Left hindlimb (tissue), 1 donor: ENCODE measurements around the gene ADAM10.
"Not testable (repeated sequence)": the region's sequence is repeated elsewhere in the genome, so short reads cannot be mapped to it uniquely, and the experiment has no call there.

Source experiments
- DNase-seq: peaks from one replicate; pipeline ENCODE4 v3.0.0-alpha.2; 2018

The ADAM10 gene, protein sequence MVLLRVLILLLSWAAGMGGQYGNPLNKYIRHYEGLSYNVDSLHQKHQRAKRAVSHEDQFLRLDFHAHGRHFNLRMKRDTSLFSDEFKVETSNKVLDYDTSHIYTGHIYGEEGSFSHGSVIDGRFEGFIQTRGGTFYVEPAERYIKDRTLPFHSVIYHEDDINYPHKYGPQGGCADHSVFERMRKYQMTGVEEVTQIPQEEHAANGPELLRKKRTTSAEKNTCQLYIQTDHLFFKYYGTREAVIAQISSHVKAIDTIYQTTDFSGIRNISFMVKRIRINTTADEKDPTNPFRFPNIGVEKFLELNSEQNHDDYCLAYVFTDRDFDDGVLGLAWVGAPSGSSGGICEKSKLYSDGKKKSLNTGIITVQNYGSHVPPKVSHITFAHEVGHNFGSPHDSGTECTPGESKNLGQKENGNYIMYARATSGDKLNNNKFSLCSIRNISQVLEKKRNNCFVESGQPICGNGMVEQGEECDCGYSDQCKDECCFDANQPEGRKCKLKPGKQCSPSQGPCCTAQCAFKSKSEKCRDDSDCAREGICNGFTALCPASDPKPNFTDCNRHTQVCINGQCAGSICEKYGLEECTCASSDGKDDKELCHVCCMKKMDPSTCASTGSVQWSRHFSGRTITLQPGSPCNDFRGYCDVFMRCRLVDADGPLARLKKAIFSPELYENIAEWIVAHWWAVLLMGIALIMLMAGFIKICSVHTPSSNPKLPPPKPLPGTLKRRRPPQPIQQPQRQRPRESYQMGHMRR

DNA sequence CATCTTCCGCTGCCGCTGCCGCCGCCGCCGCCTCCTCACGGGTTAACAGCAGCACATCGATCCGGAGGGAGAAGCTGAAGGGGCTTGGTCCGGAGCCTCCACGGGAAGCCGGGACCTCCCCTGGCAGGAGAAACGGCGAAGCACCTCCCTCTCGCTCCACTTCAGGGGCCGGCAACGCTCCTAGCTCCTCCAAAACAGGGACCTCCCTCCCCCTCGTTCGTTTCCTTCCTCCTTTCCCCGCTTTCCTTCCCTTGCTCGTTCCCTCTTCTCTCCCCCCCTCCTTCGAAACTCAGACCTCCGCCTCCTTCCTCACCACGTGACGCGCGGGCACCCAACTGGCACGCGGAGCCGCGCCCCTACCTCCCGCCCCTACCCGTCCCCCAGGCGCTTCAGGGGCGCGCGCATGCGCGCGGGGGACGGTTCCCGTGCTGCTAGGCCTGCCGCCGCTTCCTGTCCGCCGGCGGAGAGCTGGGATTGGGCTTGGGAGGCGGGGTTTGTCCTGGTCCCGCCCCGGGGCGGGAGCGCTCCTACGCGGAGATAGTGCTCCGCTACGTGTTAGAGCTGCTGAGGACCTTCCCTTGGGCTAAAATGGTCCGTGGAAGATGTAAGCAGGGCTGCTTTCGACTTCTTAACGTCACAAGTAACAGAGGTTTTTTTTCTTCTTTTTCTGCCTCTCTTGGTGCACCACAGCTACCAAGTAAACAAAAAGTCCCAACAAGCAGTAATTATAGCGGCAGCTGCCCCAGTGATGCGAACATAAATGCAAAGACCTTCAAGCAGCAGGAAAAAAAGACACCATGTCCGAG, at the start of gene ADAM10:
Gene ADAM10 (minus strand): TSS at position 176 of the 806 bp plus-strand sequence. CDS start 173 bp downstream, at position 3.
- peak; percentile 100 for DNase-seq

DNA sequence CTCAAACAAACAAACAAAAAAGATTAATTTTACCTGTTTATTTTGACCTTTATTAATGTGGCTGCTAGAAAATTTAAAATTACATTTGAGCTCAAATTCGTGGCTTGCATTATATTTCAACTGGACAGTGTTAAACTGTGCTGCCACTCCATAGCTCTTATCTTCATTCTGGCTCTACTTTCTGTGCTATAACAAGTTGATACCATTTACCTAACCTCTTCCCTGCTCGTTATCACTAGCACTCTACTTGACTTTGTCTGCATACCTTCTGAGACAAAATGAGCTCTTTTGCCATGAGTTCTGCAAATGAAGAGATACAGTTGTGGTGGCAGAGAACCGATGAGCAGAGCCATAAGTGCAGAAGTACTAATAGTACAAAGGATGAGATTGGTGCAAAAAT, 48.0 kb upstream of the ADAM10 start:
- DNase-seq = no peak

DNA sequence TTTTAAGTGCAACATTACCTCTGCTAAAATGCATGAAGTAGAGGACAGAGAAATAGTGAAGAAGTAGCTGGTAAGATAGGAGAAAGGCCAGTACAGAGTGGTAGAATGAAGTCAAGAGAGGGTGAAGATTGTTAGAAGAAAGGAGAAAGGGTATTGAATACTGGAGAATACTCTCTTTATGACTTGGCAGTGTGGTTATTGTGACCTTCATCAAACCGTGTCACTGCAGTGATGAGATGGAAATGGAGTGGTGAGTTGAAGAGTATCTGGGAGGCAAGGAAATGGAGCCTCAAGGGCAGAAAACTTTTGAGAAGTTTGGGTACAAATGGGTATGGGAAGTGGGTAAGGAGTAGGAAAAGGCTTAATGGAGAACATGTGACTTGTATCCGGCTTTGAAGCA, 46.3 kb upstream of the ADAM10 start:
- no peak for DNase-seq

DNA sequence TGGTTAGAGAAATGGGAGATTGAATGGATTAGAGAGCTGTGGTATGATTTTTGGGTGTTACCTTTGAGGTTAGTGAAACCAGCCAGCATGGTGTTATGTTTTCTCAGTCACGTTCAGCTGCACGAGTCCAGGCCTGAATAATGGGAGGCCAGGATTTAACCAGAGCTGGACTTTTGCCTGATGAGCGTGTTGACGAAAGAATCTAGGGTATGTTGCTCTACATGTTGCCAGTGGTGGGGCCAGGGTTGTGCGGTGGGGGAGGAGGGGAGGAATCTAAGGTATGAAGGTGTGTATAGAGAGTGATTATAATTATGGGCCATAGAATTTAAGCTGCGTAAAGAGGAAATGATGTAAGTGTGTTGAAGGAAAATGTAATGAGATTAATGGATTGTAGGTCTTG, 44.4 kb upstream of the ADAM10 start:
- DNase-seq = no peak

DNA sequence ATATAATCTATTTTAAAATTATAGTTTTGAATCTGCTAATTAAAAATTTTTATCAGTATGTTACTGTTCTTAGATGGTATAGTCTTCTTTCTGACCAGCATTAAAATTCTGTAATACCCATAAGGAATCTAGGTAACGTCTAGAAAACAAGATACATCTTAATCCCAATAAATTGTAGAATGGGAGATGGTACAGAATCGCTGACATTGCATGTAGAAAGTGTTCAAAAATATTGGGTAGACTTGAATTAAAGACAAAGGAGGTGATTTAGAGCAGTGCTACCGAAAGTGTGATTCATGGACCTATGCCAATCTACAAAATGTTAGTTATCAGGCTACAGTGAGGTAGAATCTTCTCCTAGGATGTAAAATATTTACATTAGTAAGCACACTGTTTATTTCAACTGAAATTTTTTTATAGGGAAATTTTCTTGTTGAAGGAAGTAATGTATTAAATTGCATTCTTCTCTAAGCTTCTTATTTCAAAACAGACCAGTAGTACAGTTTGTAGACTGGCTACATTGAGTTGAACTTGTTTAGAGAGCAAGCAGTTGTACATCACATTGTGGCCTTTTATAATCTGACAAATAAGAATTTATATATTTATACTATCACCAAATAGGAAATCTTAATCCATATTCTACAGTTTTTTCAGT, 38.7 kb upstream of the ADAM10 start:
- DNase-seq = no peak

DNA sequence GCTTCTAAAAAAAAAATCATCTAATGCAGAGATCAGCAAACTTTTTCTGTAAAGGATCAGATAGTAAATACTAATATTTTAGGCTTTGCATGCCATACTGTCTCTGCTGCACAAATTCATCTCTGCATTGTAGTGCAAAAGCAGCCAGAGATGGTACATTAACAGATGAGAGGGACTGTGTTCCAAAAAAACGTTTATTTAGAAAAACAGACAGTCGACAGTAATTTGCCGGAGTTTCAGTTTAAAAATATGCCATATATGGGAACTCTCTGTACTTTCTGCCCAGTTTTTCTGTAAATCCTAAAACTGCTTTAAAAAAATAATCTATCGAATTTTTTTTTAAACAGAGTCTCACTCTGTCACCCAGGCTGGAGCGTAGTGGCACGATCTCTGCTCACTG, 35.8 kb upstream of the ADAM10 start:
- DNase-seq = no peak

DNA sequence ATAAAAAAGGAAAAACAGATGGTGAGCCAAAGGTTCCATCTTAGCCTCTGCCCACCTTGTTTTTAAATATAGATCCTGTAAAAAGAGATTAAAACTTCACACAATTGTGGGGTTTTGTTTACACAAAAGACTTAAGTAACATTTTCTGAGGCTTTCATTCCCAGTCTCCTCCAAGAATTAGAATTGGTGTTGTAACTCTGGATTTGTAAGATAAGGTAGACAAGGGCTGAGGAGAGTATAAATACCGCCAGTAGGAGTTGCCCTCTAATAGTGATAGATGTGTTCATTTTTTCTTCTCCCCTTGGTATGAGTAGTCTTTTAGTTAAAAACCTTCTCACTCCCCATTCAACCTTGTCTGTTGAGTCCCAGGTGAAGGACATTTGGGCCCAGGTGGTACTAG, 30.0 kb upstream of the ADAM10 start:
- DNase-seq = no peak

DNA sequence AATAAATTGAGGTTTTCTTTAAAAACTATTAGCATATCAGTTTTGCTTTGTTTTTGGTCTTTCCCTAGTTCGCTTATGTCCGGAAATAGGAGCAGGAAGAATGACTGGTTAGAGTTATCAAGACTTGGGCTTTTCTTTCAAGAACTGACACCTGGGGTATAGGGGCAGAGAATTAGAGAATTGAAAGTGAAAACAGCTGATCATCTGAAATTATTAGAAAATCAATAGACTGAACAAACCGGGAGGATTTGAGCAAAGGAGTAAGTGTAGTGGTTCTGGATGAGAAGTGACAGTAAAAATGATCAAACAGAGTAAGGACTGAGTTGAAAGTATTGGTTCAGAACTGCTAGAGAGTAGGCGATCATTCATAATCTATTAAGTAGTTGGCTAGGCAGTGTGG, 27.6 kb upstream of the ADAM10 start:
- no peak for DNase-seq

DNA sequence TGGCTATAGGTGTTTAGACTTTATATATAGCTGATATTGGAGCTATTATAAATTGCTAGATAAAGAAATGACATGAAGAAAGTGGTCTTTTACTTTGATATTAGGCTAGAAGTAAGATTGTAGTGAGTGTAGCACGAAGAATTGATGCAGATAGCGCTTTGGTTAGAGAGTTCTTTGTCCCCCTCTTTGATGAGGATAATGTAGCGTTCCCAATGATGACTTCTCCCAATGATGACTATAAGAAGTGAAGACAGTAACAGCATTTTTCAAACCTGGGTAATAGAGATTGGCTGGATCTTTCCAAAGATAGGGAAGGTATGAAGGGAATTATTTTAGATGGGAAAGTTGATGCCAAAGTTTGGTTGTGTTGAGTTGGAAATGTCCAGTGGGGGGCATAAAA, 25.9 kb upstream of the ADAM10 start:
- no peak for DNase-seq

DNA sequence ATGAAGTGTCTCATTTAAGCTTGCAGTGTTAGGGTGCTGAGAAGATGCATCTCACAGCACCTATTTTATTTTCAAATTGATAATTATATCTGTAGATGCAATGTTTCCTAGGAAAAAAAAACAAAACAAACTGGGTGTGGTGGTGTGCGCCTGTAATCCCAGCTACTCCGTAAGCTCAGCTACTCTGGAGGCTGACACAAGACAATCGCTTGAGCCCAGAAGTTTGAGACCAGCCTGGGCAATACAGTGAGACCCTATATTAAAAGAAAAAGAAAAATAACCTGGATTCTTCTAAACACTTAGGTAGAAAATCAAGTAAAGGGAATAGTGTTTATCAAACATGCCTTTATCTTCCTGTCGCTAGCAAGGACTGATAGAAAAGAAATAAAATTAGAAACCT, 23.5 kb upstream of the ADAM10 start:
- no peak for DNase-seq

DNA sequence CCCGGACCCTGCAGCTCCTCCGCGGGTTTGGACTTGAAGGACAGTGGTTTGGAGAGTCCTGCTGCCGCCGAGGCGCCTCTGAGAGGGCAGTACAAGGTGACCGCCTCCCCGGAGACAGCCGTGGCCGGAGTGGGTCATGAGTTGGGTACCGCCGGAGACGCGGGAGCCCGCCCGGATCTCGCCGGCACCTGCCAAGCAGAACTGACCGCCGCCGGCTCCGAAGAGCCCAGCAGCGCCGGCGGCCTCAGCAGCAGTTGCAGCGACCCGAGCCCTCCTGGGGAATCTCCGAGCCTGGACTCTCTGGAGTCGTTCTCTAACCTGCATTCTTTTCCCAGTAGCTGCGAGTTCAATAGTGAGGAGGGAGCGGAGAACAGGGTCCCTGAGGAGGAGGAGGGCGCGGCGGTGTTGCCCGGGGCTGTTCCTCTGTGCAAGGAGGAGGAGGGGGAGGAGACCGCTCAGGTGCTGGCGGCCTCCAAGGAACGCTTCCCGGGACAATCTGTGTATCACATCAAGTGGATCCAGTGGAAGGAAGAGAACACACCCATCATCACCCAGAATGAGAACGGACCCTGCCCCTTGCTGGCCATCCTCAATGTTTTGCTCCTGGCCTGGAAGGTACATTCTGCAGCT, 22.2 kb upstream of the ADAM10 start:
- peak; percentile 58 for DNase-seq

DNA sequence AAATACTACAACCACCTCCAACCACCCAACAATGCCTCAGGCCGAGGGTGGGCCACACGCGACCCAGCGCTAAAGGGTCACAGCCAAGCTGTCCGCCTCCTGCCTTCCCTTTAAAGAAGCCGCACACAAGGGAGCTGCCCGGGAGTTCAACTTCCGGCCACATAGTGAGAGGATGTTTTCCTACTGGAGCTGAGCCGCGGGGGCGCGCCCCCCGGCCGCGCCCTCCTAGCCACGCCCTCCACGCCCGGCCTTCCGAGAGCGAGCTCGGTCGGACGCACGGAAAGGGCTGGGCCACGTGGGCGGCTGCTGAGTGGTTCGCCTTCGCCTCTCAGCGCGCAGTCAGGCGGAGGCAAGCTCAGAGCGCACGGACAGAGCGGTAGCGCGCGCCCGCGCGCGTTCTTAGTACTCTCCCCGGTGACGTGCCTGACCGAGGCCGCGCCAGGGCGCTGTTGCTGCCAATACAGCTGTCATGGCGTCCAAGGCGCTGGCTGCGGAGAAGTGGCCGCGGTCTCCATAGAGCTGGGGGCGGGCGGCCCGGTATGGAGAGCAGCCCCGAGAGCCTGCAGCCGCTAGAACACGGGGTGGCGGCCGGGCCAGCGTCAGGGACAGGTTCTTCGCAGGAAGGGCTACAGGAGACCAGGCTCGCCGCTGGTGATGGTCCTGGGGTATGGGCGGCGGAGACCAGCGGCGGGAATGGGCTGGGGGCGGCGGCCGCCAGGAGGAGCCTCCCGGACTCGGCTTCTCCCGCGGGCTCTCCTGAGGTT, 21.5 kb upstream of the ADAM10 start, which contains the start of gene MINDY2:
Gene MINDY2 (plus strand): TSS at position 446 of the 764 bp plus-strand sequence. CDS start 94 bp downstream, at position 540.
- DNase-seq = peak; percentile 99

DNA sequence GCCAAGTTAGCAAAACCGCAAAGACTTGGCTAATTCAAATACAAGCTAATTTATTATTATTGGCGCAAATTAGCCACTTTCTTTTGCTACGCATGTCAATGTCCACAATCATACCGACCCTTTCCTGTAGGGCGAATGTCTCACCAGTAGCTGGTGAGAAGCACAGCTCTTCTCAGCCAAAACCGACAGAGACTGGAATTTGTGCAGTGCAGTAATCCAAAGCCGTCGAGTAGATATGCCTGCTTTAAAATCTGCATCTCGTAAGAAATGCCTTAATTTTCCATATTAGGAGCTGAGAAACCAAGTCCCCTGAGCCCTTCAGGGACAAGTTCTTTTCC, 21.0 kb upstream of the ADAM10 start:
- no peak for DNase-seq

DNA sequence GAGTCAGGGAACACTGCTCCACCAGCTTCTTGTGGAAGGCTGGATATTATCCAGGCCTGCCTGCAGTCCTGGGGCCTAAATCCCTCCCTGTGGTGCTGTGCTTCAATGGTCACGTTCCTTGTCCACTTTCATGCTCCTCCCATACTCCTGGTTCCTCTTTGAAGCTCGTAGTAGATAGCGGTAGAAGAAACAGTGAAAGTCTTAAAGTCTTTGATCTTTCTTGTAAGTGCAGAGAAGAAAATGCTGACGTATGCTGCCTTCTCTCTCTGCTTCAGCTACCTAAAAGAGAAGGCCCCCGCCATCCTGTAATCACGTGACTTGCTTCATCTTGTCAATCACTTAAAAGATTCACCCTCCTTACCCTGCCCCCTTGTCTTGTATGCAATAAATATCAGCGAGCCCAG, 19.1 kb upstream of the ADAM10 start:
- not testable (repeated sequence) for DNase-seq

DNA sequence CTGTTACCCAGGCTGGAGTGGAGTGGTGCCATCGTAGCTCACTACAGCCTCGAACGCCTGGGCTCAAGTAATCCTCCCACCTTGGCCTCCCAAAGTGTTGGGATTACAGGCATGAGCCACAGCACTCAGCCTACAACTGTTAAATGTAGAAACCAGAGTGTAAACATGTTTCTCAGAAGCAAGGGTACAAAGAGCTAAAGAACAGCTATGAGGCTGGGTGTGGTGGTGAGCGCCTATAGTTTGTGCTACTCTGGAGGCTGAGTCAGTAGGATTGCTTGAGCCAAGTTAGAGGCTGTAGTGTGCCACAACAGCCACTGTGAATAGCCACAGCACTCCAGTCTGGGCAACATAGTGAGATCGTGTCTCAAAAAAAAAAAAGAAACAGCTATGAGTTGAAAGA, 16.8 kb upstream of the ADAM10 start:
- DNase-seq = no peak

DNA sequence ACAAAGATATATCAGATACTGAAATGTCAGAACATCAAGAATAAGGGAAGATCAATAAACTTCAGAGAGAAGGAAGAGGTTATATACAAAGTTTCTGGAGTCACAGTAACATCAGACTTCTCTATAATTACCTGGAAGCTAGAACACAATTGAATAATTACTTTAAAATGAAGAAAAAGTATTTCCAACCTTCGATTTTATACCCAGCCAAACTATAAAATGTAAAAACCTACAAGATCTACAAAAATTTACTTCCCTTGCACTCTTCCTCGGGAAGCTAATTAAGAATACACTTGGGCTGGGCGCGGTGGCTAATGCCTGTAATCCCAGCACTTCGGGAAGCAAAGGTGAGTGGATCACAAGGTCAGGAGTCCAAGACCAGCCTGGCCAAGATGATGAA, 15.0 kb upstream of the ADAM10 start:
- DNase-seq = no peak

DNA sequence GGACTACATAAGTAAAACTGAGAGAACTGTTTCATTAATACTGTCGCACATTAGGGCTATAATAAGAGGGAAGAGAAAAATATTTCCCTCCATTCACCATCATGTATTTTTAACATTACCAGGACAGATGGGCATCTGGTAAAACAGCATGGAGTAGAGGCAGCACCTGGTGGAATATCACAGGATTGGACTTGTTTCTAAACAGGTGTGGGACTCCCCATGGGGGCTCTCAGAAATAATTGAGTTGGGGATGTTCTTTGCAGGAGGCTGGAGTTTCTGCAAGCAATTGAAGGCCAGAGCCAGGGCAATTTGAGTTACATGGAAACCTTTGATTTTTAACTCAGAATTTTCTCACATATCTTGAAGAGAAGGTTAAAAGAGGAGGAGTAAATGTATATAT, 13.2 kb upstream of the ADAM10 start:
- DNase-seq = no peak

DNA sequence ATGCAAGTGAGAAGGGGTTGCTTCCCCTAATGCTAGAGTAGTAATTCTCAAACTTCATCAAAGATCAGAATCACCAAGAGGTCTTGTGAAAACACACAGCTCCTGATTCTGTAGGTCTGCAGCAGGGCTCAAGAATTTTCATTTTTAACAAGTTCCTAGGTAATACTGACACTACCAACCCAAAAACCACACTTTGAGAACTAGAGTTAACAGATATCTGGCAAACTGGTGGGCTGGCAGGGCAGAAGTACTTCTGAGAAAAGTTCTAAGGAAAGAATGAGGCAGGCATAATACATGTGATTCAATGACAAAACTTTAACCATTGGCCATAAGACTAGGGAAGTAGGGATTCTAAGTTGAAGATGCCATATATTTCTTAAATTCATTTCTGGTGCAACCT, 12.8 kb upstream of the ADAM10 start:
- no peak for DNase-seq

DNA sequence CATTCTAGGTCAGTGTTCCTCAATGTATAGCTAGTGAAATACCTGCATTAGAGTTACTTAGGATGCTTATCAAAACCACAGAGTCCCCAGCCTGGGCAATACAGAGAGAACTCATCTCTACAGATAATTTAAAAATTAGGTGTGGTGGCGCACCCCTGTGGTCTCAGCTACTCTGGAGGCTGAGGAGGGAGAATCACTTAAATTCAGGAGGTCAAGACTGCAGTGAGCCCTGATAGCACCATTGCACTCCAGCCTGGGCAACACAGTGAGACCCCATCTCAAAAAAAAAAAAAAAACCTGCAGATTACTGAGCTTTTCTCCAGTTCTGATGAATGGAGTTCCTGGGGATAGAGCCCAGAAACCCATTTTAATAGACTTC, 11.5 kb upstream of the ADAM10 start:
- no peak for DNase-seq

DNA sequence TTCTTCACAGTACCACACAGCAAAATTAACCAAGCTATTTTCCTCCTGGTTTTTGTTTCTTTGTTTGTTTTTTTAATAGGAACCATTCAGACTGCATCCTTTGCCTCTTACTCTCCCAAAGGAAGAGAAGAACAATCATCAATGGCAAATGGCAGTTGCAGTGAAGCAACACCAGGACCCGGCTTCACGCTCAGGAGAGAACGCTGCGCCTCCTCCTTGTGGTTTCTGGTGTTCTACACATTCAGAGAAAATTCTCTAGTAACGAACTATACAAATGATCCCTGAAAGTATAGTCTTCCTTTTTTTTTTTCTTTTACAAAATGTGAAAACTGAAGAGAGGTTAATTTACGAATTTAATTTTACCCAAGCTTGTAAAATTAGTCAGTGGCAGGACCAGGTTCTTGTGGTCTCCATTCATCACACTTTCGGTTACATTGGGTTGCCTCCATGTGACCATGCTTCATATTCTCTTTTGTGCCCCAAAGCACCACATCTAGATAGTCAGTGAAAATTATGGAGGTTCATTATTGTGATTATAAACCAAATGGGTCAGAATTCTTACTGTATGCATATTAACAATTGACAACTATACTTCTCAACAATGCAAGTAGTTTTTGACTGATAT, 11.0 kb upstream of the ADAM10 start:
- no peak for DNase-seq

DNA sequence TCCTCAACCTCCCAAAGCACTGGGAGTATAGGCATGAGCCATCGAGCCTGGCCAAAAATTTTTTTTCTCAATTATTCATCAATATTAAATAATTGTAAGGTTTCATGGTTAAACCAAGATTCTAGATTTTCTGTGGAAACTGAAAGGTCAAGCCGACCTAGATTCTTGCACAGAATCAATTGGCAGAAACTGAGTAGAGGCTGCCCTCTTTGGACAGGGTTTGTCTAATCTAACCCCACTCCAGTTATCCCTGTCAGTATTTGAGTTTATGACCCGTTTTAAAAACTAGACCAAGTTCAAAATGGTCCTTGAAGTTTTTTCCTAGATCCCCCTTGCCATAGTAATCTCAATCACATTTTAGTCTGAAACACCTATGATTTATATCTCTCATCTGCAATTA, 8.6 kb upstream of the ADAM10 start:
- DNase-seq = no peak
